Stimulated activated naive CD8-positive, alpha-beta T cell treated with anti-CD3 and anti-CD28 coated beads, Interleukin-15, Interleukin-2, amounts not matched to agents 100 ng/mL and 50 ng/mL, for 24 hours (primary cell): ENCODE results near the gene POTEC.
"Not testable (repeated sequence)": the region's sequence is repeated elsewhere in the genome, so short reads cannot be mapped to it uniquely, and the experiment has no call there.

ENCODE experiments used
- H3K27ac Mint-ChIP-seq: one replicate; pipeline ENCODE4 v1.8.0; 2021; ENCODE audit warnings: mild to moderate bottlenecking, mixed read lengths
- H3K27me3 Mint-ChIP-seq: one replicate; pipeline ENCODE4 v1.8.0; 2021; ENCODE audit warnings: mixed read lengths
- H3K36me3 Mint-ChIP-seq: one replicate; pipeline ENCODE4 v1.8.0; 2021; ENCODE audit warnings: low read depth, mixed read lengths
- H3K4me1 Mint-ChIP-seq: one replicate; pipeline ENCODE4 v1.8.0; 2021; ENCODE audit warnings: low read depth, mixed read lengths
- H3K4me3 Mint-ChIP-seq: one replicate; pipeline ENCODE4 v1.8.0; 2021; ENCODE audit warnings: mild to moderate bottlenecking, mixed read lengths
- H3K9me3 Mint-ChIP-seq: one replicate; pipeline ENCODE4 v1.8.0; 2021; ENCODE audit warnings: mixed read lengths

The POTEC gene

DNA sequence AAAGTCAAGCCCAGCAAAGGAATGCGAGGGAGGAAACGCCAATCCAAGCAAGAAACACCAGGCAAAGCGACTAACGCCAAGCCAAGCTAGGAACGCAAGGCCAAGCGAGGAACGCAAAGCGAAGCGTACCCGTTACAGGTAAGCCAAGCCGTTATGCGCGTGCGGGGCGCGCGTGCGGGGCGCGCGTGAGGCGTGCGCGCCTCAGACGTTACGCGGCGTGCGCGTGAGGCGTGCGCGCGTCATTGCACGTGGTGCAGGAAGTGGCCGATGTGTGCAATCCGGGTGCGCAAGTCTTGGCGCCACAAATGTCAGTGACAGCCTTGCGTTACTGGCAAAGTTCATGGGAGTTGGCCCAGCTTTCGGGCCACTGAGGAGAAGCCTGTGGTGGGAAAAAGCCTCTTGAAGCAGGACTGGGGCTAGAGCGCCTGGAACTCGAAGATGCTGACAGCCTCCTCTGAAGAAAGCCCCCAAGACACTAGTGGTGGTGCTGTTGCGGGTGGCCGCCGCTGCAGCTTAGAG lies at the start of gene POTEC:
TSS of gene POTEC (minus strand) at position 155 of the 519 bp plus-strand sequence. CDS start 454 bp downstream, outside the sequence.
- not testable (repeated sequence) for H3K27ac Mint-ChIP-seq, H3K27me3 Mint-ChIP-seq, H3K4me3 Mint-ChIP-seq, H3K36me3 Mint-ChIP-seq, H3K4me1 Mint-ChIP-seq, H3K9me3 Mint-ChIP-seq

DNA sequence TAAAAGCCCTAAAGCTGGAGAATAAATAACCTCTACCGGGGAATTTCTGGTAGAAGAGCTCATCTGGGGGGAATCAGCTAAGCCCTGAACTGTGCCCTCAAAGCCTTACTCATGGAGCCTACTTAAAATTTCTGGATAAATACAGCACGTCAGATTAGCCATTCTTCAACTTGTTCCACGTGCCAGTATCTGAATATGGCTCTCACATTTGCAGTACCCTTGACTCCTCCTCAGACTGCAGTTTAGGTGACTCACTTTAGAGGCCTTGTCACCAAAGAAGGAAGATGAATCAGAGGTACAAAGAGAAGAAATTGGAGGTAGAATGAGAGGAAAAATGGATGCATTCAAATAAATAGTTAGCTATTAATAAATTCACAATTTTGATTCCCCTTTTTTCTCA lies 34.6 kb upstream of the POTEC start:
- no peak overlapping the region for H3K27ac Mint-ChIP-seq
- H3K27me3 Mint-ChIP-seq = no peaks in the 10 kb centered on the region
- H3K4me1 Mint-ChIP-seq = no peaks in the 10 kb centered on the region
- H3K4me3 Mint-ChIP-seq = no peak overlapping the region
- no peaks in the 10 kb centered on the region for H3K36me3 Mint-ChIP-seq
- no peaks in the 10 kb centered on the region for H3K9me3 Mint-ChIP-seq

- not testable (repeated sequence) for H3K4me1 Mint-ChIP-seq, H3K4me3 Mint-ChIP-seq, H3K9me3 Mint-ChIP-seq, H3K27me3 Mint-ChIP-seq, H3K27ac Mint-ChIP-seq, H3K36me3 Mint-ChIP-seq
These were observed 16.1 kb upstream of the POTEC start for GRCh38 chr18:14559502-14559901.

- H3K27me3 Mint-ChIP-seq, H3K27ac Mint-ChIP-seq, H3K9me3 Mint-ChIP-seq, H3K36me3 Mint-ChIP-seq, H3K4me1 Mint-ChIP-seq, H3K4me3 Mint-ChIP-seq: not testable (repeated sequence)
These were observed 11.7 kb downstream of the POTEC start for GRCh38 chr18:14531659-14532058.

DNA sequence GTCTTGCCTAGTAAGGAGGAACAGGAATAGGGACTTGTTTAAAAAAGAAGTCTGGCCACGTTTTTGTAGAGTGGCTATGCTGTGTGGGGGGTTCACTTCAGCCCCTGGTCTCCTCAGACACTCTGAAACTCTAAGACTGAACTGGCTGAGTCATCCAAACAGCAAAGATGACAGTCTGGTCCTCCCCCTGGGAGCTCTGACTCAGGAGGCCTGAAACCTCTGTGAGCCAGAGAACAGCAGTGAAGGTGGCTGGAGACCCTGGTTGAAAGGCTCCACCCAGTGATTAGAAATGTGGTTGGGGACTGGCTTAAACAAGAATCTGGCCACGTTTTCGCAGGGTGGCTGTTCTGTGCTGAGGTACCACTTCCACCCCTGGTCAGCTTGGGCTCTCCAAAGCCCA lies 32.7 kb downstream of the POTEC start:
- H3K4me3 Mint-ChIP-seq, H3K4me1 Mint-ChIP-seq, H3K9me3 Mint-ChIP-seq, H3K27me3 Mint-ChIP-seq, H3K36me3 Mint-ChIP-seq, H3K27ac Mint-ChIP-seq: not testable (repeated sequence)

- H3K4me1 Mint-ChIP-seq, H3K4me3 Mint-ChIP-seq, H3K27me3 Mint-ChIP-seq, H3K36me3 Mint-ChIP-seq, H3K27ac Mint-ChIP-seq, H3K9me3 Mint-ChIP-seq: not testable (repeated sequence)
These were observed 39.7 kb downstream of the POTEC start for GRCh38 chr18:14503691-14504090.

DNA sequence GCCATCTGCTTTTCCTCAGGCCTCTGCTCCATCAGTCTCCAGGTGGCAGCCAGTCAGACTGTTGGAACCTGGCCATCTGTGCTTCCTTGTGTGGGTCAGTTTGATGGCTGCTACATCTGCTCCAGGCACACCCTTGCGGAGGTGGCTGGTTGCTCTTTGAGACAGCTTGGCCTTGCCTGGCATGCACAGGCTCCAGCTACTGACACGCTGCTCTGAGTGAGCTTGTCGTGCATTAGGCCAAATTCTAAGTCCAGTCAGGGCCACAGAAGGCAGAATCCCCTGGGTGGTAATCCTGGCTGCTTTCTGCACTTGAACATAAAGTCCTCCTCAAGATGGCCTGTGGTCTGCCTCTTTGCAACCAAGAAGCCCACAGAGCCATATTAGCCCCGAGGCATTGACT lies 41.5 kb downstream of the POTEC start:
- not testable (repeated sequence) for H3K9me3 Mint-ChIP-seq, H3K36me3 Mint-ChIP-seq, H3K4me1 Mint-ChIP-seq, H3K4me3 Mint-ChIP-seq, H3K27me3 Mint-ChIP-seq, H3K27ac Mint-ChIP-seq

DNA sequence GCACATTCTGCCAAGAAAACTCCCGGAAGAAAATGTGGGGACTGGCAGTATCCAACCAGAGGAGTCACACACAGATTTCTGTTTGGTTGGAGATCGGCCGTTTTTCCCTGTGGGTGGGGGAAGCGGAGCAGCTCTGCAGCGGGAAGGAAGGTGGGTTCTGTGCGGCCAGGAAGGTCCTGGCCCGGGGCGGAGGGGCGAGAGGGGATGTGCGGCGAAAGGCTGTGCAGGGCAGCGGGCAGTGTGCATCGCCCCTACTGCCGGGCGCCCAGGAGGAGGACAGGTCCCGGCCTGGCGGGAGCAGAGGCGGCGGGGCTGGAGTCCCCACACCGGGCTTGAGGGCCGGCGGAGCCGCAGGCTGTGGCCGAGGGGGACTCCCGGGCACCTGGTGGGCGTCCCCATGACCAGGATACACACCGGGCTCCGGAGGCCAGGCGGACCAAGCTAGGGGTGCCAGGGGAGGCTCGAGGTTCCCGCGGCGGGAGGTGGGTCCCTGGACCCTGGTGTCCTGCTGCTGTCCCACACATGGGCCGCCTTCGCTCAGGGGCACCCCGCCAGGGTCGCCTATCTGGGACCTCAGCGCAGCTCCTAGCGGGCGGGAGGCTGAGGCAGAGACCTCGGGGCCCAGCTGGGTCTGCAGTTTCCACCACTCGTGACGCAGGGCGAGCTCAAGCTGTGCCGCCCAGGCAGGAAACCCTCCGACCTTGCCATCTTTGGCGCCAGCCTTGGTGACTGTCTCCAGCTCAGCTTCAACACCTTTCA lies 54.0 kb downstream of the POTEC start:
- not testable (repeated sequence) for H3K4me1 Mint-ChIP-seq, H3K27me3 Mint-ChIP-seq, H3K36me3 Mint-ChIP-seq, H3K9me3 Mint-ChIP-seq, H3K27ac Mint-ChIP-seq, H3K4me3 Mint-ChIP-seq

DNA sequence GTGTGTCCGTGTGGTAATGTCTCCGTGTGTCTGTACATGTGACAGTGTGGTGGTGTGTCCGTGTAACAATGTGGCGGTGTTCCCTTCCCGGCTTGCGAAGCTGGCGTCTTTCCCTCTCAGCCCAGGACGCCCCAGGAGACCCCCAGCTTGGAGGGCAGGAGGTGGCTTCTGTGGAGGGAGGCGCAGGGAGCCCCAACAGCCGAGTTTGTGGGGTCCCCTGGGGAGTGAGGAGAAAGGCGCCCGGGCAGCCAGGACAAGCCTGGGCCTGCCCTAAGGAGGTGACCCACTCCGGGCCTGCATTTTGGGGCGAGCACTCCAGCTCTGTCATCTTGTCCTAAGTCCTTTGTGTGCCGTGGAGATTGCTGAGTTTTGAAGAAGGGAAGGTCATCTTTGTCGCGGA lies 54.6 kb downstream of the POTEC start:
- H3K4me1 Mint-ChIP-seq, H3K27ac Mint-ChIP-seq, H3K27me3 Mint-ChIP-seq, H3K4me3 Mint-ChIP-seq, H3K9me3 Mint-ChIP-seq, H3K36me3 Mint-ChIP-seq: not testable (repeated sequence)

DNA sequence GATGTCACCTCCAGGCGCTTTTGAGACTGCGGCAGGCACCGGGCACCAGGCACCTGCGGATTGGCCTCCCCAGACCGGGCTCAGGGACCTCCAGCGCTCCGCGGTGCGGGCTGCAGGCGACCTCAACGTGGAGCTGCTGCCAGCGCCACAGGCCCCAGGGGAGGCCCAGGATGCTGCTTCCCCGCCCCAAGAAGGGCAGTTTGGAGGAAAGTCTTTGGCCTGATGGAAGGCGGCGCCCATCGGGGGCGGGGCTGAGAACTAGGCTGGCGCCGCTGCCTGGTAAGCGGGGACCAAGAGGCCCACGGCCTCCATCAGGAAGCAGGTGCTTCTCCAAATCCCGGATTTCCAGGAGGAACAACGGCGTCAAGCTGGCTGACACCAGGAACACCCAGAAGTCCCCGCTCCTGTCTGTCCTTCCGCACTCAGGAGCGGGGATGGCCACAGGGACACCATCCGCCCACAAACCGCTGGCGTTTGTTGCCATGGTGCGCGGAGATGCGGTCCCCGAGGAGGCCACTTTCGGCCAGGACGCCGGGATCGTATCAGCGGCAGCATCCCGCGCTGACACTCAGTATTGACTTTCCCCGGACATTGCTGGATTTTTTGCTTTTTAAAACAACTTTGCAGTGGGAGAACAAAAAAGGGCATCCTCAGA lies 56.3 kb downstream of the POTEC start:
- H3K4me3 Mint-ChIP-seq, H3K36me3 Mint-ChIP-seq: not testable (repeated sequence)

DNA sequence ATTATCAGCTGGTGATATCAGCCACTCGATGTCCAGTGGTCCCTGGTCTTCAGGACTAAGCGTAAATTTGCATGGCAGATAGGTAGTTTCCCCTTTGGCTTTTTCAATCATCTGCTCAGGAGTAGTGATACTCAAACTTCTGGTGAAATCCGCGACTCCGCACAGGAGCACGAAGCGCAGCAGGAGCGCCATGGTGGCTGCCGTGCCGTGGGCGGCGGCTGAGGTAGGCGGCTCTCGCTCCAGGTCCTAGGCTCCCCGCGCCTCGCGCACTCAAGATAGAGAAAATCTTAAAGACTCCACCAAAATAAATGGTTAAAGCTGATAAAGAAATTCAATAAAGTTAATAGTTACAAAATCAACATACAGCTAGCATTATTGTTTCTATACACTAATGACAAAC lies 64.3 kb downstream of the POTEC start:
- H3K27me3 Mint-ChIP-seq = not testable (repeated sequence)

More for the DNA sequence above, 56.3 kb downstream of the POTEC start:
- not testable (repeated sequence) for H3K9me3 Mint-ChIP-seq, H3K27ac Mint-ChIP-seq, H3K4me1 Mint-ChIP-seq, H3K27me3 Mint-ChIP-seq

DNA sequence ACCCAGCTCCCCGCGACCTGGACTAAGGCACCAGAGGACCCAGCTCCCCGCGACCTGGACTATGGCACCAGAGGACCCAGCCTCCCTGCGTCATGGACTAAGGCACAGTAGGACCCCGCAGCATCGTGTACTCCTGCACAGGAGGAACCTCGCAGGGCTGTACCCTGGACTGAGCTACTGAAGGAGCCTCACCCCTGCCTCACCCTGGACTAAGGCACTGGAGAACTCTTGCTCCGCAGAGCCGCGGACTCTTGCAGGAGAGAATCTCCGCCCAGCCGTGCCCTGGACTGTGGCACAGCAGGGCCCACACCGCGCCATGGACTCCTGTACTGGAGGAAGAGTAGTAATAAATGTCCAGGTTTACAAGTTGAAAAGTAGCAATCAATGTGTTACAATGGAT lies 67.9 kb downstream of the POTEC start:
- H3K9me3 Mint-ChIP-seq, H3K4me3 Mint-ChIP-seq, H3K27me3 Mint-ChIP-seq, H3K36me3 Mint-ChIP-seq, H3K27ac Mint-ChIP-seq, H3K4me1 Mint-ChIP-seq: not testable (repeated sequence)

More for the DNA sequence above, 64.3 kb downstream of the POTEC start:
- H3K9me3 Mint-ChIP-seq, H3K27ac Mint-ChIP-seq, H3K4me3 Mint-ChIP-seq, H3K36me3 Mint-ChIP-seq, H3K4me1 Mint-ChIP-seq: not testable (repeated sequence)

DNA sequence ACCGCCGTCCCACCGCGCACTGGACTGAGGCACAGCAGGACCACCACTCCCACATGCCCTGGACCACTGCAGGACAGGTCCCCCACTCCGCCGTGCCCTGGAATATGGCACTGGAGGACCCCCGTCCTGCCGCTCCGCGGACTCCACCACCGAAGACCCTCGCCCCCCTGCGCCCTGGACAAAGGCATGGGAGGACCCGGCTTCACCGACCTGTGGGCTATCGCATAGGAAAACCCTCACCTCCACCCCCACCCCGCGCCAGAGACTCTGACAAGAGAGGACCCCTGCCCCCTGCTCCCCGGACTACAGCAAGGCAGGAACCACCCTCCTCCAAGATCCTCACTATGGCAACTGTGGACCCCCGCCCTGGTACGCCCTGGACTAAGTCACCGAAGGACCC lies 68.6 kb downstream of the POTEC start:
- H3K27me3 Mint-ChIP-seq, H3K36me3 Mint-ChIP-seq, H3K4me3 Mint-ChIP-seq, H3K9me3 Mint-ChIP-seq, H3K4me1 Mint-ChIP-seq, H3K27ac Mint-ChIP-seq: not testable (repeated sequence)

DNA sequence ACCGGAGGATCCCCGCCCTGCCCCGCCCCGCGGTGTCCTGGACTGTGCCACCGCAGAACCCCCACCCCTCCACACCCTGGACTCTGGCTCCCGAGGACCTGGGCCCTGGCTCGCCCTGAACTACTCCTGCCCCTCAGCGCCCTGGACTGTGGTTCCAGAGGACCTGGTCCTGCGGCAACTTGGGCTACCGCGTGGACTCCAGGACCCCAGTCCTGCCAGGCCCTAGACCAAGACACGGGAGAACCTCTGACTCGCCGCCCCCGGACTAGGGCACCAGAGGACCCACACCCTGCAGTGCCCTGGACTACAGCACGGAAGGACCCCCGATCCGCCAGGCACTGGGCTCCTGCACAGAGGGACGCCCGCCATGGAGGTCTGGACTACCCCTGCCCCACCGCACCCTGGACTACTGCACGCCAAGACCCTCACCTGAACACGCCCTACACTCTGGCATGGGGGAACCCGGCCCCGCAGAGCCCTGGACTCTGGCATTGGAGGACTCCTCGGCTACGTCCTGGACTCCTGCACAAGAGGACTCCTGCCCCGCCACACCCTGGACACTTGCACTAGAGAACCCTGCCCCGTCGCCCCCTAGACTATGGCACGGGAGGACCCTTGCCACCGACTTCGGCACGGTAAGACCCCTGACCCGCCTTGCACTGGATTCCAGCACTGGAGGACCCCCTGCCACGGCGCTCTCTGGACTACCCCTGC lies 69.2 kb downstream of the POTEC start:
- not testable (repeated sequence) for H3K27me3 Mint-ChIP-seq, H3K4me3 Mint-ChIP-seq, H3K4me1 Mint-ChIP-seq, H3K9me3 Mint-ChIP-seq, H3K36me3 Mint-ChIP-seq, H3K27ac Mint-ChIP-seq

DNA sequence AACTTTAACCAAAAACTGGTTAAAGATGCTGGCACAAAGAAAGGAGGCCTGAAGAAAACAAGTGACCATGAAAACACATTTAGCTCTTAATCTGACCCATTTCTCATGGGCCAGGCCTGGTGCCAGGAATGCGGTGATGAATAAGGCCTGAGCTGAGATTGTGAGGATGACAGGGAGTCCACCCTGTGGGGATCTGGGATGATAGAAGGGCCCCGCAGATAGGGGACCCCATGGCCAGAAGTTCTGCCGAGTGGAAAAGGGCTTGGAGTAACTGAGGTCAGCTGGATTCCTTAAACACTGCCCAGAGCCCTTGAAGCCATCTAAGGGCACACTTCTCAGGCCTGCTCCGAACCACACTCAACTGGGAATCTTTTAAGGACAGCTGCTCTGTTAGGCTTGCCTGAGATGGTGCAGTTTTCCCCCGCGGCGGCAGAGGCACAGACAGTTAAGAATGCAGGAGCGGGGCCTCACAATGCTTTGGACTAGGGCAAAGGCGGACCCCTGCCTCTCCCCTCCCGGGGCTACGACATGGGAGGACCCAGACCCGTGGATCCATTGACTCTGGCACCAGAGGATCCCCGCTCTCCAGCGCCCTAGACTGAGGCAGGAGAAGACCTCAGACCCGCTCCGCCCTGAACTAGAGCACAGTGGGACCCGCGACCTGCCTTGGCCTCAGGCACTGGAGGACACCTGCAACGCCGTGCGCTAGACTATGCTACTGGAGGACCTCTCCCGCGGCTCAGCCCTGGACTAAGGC lies 70.0 kb downstream of the POTEC start:
- H3K4me1 Mint-ChIP-seq = not testable (repeated sequence)

More for the DNA sequence above, 70.0 kb downstream of the POTEC start:
- H3K27ac Mint-ChIP-seq, H3K36me3 Mint-ChIP-seq, H3K27me3 Mint-ChIP-seq, H3K9me3 Mint-ChIP-seq, H3K4me3 Mint-ChIP-seq: not testable (repeated sequence)
